ENCODE results near the gene RXYLT1. TPM values are rescaled to one million over a fixed set of nuclear protein-coding genes. Genes with fewer than 3 reads are reported as not detected.

Gene RXYLT1
- total RNA-seq, 1 donor from 2014 or later = 9.8 TPM

- ATAC-seq (peak; percentile 68), DNase-seq (ENCODE audit: low spot score) (no peak)
Measured at GRCh38 chr12:63795944-63796343, 16.2 kb downstream of the RXYLT1 start.

- no peak for DNase-seq (ENCODE audit: low spot score)
- peak; percentile 59 for ATAC-seq
Measured at GRCh38 chr12:63802012-63802608, 22.4 kb downstream of the RXYLT1 start.

- ATAC-seq = no peak
- no peak for DNase-seq (ENCODE audit: low spot score)
Measured at GRCh38 chr12:63804746-63805145, 25.0 kb downstream of the RXYLT1 start.

GRCh38 chr12:63805704-63806672 lies 26.3 kb downstream of the RXYLT1 start:
- peak; percentile 96 for ATAC-seq
- DNase-seq (ENCODE audit: low spot score) = peak; percentile 67

GRCh38 chr12:63808631-63809030 lies 28.9 kb downstream of the RXYLT1 start:
- DNase-seq (ENCODE audit: low spot score) (no peak), ATAC-seq (no peak)

GRCh38 chr12:63809566-63809965 lies 29.9 kb downstream of the RXYLT1 start:
- no peak for DNase-seq (ENCODE audit: low spot score)
- ATAC-seq = no peak

GRCh38 chr12:63811334-63811733 lies 31.6 kb downstream of the RXYLT1 start:
- DNase-seq (ENCODE audit: low spot score) = no peak
- peak; percentile 69 for ATAC-seq

- no peak for DNase-seq (ENCODE audit: low spot score)
- no peak for ATAC-seq
Measured at GRCh38 chr12:63811755-63812154, 32.0 kb downstream of the RXYLT1 start.

- DNase-seq (ENCODE audit: low spot score) = no peak
- ATAC-seq = no peak
Measured at GRCh38 chr12:63814146-63814772, 34.5 kb downstream of the RXYLT1 start.

- ATAC-seq = peak; percentile 28
- DNase-seq (ENCODE audit: low spot score) = no peak
Measured at GRCh38 chr12:63815482-63815852, 35.8 kb downstream of the RXYLT1 start.

GRCh38 chr12:63816031-63816430 lies 36.3 kb downstream of the RXYLT1 start:
- ATAC-seq (peak; percentile 71), DNase-seq (ENCODE audit: low spot score) (no peak)

GRCh38 chr12:63820427-63820826 lies 40.7 kb downstream of the RXYLT1 start:
- ATAC-seq (no peak), DNase-seq (ENCODE audit: low spot score) (no peak)

GRCh38 chr12:63821781-63822251 lies 42.1 kb downstream of the RXYLT1 start:
- peak; percentile 65 for ATAC-seq
- no peak for DNase-seq (ENCODE audit: low spot score)

- ATAC-seq = no peak
Measured at GRCh38 chr12:63822352-63822751, 42.6 kb downstream of the RXYLT1 start.

GRCh38 chr12:63823040-63823439 lies 43.3 kb downstream of the RXYLT1 start:
- ATAC-seq (no peak), DNase-seq (ENCODE audit: low spot score) (no peak)

More at GRCh38 chr12:63822352-63822751, 42.6 kb downstream of the RXYLT1 start:
- DNase-seq (ENCODE audit: low spot score) = no peak

GRCh38 chr12:63826006-63826585 lies 46.4 kb downstream of the RXYLT1 start:
- ATAC-seq = peak; percentile 93

GRCh38 chr12:63828867-63829266 lies 49.2 kb downstream of the RXYLT1 start:
- no peak for DNase-seq (ENCODE audit: low spot score)
- no peak for ATAC-seq

More at GRCh38 chr12:63826006-63826585, 46.4 kb downstream of the RXYLT1 start:
- DNase-seq (ENCODE audit: low spot score) = no peak

- no peak for DNase-seq (ENCODE audit: low spot score)
- ATAC-seq = no peak
Measured at GRCh38 chr12:63836046-63836445, 56.3 kb downstream of the RXYLT1 start.

- DNase-seq (ENCODE audit: low spot score) (no peak), ATAC-seq (no peak)
Measured at GRCh38 chr12:63836936-63837335, 57.2 kb downstream of the RXYLT1 start.

- ATAC-seq (no peak), DNase-seq (ENCODE audit: low spot score) (no peak)
Measured at GRCh38 chr12:63838411-63838810, 58.7 kb downstream of the RXYLT1 start.

- ATAC-seq = no peak
- no peak for DNase-seq (ENCODE audit: low spot score)
Measured at GRCh38 chr12:63841011-63841410, 61.3 kb downstream of the RXYLT1 start.

All from left lobe of liver (tissue), 2 donors.